HCT116 (cell line): Measurements from ENCODE around the gene LTB4R2. TPM values are rescaled to one million over a fixed set of nuclear protein-coding genes. Genes with fewer than 3 reads are reported as not detected.

Experiments used
- ATAC-seq: fragments of 200-7000 bp; cut with Tn5 transposase; 2 replicates; pipeline ENCODE4 v1.9.1; 2020; ENCODE audit warnings: mild to moderate bottlenecking, moderate library complexity
- BruUV-seq: library from RNA; stranded (reverse); fragments of 400-500 nt; replicated peaks from 2 replicates; lab custom pipeline; 2021; lab: Mats Ljungman, UMichigan
- CTCF ChIA-PET: fragments of 300-600 bp; sonication (Branson Sonifier 250); formaldehyde crosslinking; loops from one replicate; lab custom pipeline; 2021; ENCODE audit warnings: antibody characterized with exemption; lab: Charles Lee
- POLR2A ChIA-PET: fragments of 300-600, 350-600 bp; sonication (Branson Sonifier 250); formaldehyde crosslinking; loops from one replicate; lab custom pipeline; 2021; ENCODE audit warnings: antibody characterized with exemption; lab: Charles Lee
- RAD21 ChIA-PET, 2 experiments: fragments of 300-600 bp; sonication (Branson Sonifier 250); formaldehyde crosslinking; loops; one replicate each; lab custom pipeline; 2023; ENCODE audit warnings: low total read pairs in 2 of 2; ENCODE audit not compliant: uncharacterized antibody in 2 of 2, unreplicated experiment in 2 of 2, low non-redundant PET in 1 of 2; lab: Charles Lee
- DNase-seq: peaks from one replicate; pipeline ENCODE4 v3.0.0-alpha.2; 2010; ENCODE audit warnings: low read depth, low spot score
- H2AFZ ChIP-seq: fragments of 200-600 bp; shearing (Covaris generic), sonication (generic); 2 replicates; pipeline ENCODE4 v1.6.1; 2017; ENCODE audit warnings: low read depth, mixed run types, mixed read lengths, antibody characterized with exemption, low read length; ENCODE audit not compliant: poor library complexity, severe bottlenecking
- H3K27ac ChIP-seq: 2 replicates; pipeline ENCODE4 v1.5.1; 2012; ENCODE audit warnings: low read depth, low read length
- H3K27me3 ChIP-seq: fragments of 200-600 bp; sonication (generic); 2 replicates; pipeline ENCODE4 v1.6.1; 2016; ENCODE audit warnings: mixed run types, low read length, mixed read lengths; ENCODE audit not compliant: insufficient read depth
- H3K36me3 ChIP-seq, 2 experiments: fragments of 200-500 bp in 1 of 2; fragments of 200-600 bp in 1 of 2; sonication (Bioruptor generic) in 1 of 2; sonication (generic) in 1 of 2; 2 replicates each; pipeline versions ENCODE4 v1.5.1 to v1.6.1; 2014 to 2016; ENCODE audit warnings: low read length in 2 of 2, inconsistent platforms in 1 of 2, mixed read lengths in 1 of 2, mixed run types in 1 of 2; ENCODE audit not compliant: insufficient read depth in 2 of 2, control insufficient read depth in 1 of 2
- H3K4me1 ChIP-seq, 2 experiments: fragments of 200-600 bp in 1 of 2; sonication (generic) in 1 of 2; 2 replicates each; pipeline versions ENCODE4 v1.5.1 to v1.6.1; 2012 to 2017; ENCODE audit warnings: low read length in 2 of 2, inconsistent platforms in 1 of 2, mild to moderate bottlenecking in 1 of 2, mixed read lengths in 1 of 2, mixed run types in 1 of 2, moderate library complexity in 1 of 2; ENCODE audit not compliant: insufficient read depth in 2 of 2, control insufficient read depth in 1 of 2
- H3K4me2 ChIP-seq: fragments of 200-600 bp; sonication (generic); 2 replicates; pipeline ENCODE4 v1.6.1; 2017; ENCODE audit warnings: mixed run types, low read length, mixed read lengths
- H3K4me3 ChIP-seq, 2 experiments: fragments of 200-600 bp in 1 of 2; sonication (generic) in 1 of 2; replicated peaks in 1 of 2; 2 replicates each; pipeline ENCODE4 v1.5.1; 2011 to 2016; ENCODE audit warnings: low read length in 2 of 2, control low read depth in 1 of 2, low read depth in 1 of 2, mild to moderate bottlenecking in 1 of 2, mixed read lengths in 1 of 2, mixed run types in 1 of 2
- H3K79me2 ChIP-seq: fragments of 200-600 bp; sonication (generic); 2 replicates; pipeline ENCODE4 v1.6.1; 2017; ENCODE audit warnings: mild to moderate bottlenecking, mixed run types, low read length, moderate library complexity, mixed read lengths; ENCODE audit not compliant: insufficient read depth
- H3K9ac ChIP-seq: fragments of 200-600 bp; sonication (generic); 2 replicates; pipeline ENCODE4 v1.6.1; 2016; ENCODE audit warnings: low read length, mixed read lengths
- H3K9me2 ChIP-seq: fragments of 200-600 bp; sonication (generic), shearing (Covaris generic); 2 replicates; pipeline ENCODE4 v1.6.1; 2017; ENCODE audit warnings: mixed run types, mild to moderate bottlenecking, moderate library complexity; ENCODE audit not compliant: insufficient read depth
- H3K9me3 ChIP-seq, 2 experiments: fragments of 200-500 bp in 1 of 2; fragments of 200-600 bp in 1 of 2; sonication (Bioruptor generic) in 1 of 2; sonication (generic) in 1 of 2; 2 replicates each; pipeline ENCODE4 v1.6.1; 2014 to 2017; ENCODE audit warnings: low read length in 2 of 2, mixed read lengths in 2 of 2, inconsistent platforms in 1 of 2, low read depth in 1 of 2, mild to moderate bottlenecking in 1 of 2, mixed run types in 1 of 2, moderate library complexity in 1 of 2; ENCODE audit not compliant: control insufficient read depth in 1 of 2, insufficient read depth in 1 of 2
- H4K20me1 ChIP-seq: fragments of 200-600 bp; sonication (generic), shearing (Covaris generic); 2 replicates; pipeline ENCODE4 v1.6.1; 2017; ENCODE audit warnings: mixed run types, mild to moderate bottlenecking, moderate library complexity; ENCODE audit not compliant: insufficient read depth
- CBX3 ChIP-seq: IDR thresholded peaks from 2 replicates; pipeline ENCODE4 v1.6.1; 2012; ENCODE audit warnings: low read depth
- CEBPB ChIP-seq: IDR thresholded peaks from 2 replicates; pipeline ENCODE4 v1.6.1; 2012; ENCODE audit warnings: low read depth
- EGR1 ChIP-seq: IDR thresholded peaks from 2 replicates; pipeline ENCODE4 v1.6.1; 2012; ENCODE audit warnings: low read depth
- EZH2 ChIP-seq: fragments of 200-600 bp; sonication (generic); IDR thresholded peaks from 2 replicates; pipeline ENCODE4 v1.6.1; 2017; ENCODE audit warnings: antibody characterized with exemption, mixed run types
- SP1 ChIP-seq: IDR thresholded peaks from 2 replicates; pipeline ENCODE4 v1.6.1; 2012; ENCODE audit warnings: low read depth
- SRF ChIP-seq: IDR thresholded peaks from 2 replicates; pipeline ENCODE4 v1.6.1; 2012; ENCODE audit warnings: low read depth
- TCF7L2 ChIP-seq: IDR thresholded peaks from 2 replicates; pipeline ENCODE4 v1.7.0; 2011; ENCODE audit warnings: borderline replicate concordance, inconsistent platforms; ENCODE audit not compliant: insufficient read depth, insufficient read length; ENCODE audit errors: extremely low read depth
- YY1 ChIP-seq: IDR thresholded peaks from 2 replicates; pipeline ENCODE4 v1.6.1; 2011; ENCODE audit warnings: low read length, low read depth, moderate library complexity, mild to moderate bottlenecking; ENCODE audit not compliant: insufficient replicate concordance; ENCODE audit errors: extremely low read depth
- ZNF274 ChIP-seq: fragments of 200-500 bp; sonication (Bioruptor generic); IDR thresholded peaks from 2 replicates; pipeline ENCODE4 v1.6.1; 2014; ENCODE audit warnings: mild to moderate bottlenecking, low read depth, low read length, inconsistent platforms
- intact Hi-C: fragments of 100-400 bp; cut with micrococcal nuclease; formaldehyde crosslinking; loops from 2 replicates; pipeline ENCODE4 v1.10.0; 2022
- total RNA-seq: library from RNA; stranded (reverse); gene quantifications from one replicate; pipeline ENCODE4 v1.2.1, GENCODE V29; 2021; ENCODE audit not compliant: unreplicated experiment
- TF ChIP-seq, protein P1 (sequence below): IDR thresholded peaks from 2 replicates; pipeline ENCODE4 v1.6.1; 2012

Gene LTB4R2
- total RNA-seq, 1 experiment from 2014 or later, result 15.4 TPM

GRCh38 chr14:24266344-24267244 is 43.3 kb upstream of the LTB4R2 start (continued):
- TF ChIP-seq EZH2 (no peak), SRF (no peak), EGR1 (no peak), TCF7L2 (no peak), CBX3 (no peak), SP1 (no peak), YY1 (no peak), CEBPB (no peak), ZNF274 (no peak)
- TF ChIP-seq, protein P1, sequence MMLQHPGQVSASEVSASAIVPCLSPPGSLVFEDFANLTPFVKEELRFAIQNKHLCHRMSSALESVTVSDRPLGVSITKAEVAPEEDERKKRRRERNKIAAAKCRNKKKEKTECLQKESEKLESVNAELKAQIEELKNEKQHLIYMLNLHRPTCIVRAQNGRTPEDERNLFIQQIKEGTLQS, result no peak
- TF ChIP-seq, all 23 proteins: peak for 0

DNA sequence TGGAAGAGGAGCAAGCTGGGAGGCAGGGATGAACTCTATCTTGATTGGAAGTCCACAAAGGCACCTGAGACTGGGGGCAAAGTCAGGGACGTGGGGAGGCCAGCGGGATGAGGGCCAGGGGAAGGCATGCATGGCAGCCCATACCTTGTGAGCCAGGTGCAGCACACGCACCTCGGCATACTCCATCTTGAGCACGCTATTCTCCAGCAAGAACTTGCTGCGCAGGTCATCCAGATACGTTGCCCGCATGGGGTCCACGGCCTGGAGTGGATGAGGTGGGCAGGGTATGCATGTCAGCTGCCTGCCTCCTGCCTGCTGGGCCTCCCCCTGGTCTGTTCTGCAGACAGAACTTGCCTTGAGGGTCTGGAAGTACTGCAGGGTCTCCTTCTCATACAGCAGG is 42.4 kb upstream of the LTB4R2 start:
- no TSS peak for BruUV-seq
- DNase-seq (no peak), ATAC-seq (no peak)
- TF ChIP-seq SP1, result no peak
- Histone ChIP-seq H3K4me1 (peaks cover 5 to 17% of the 10 kb centered on the region in 2 experiments; a peak in 3 of 4 replicates), H3K4me3 (no peak overlapping the region), H3K79me2 (peaks cover 4% of the 10 kb centered on the region; the same call in 1 of the 2 replicates), H3K9me2 (no peaks in the 10 kb centered on the region), H3K4me2 (no peak overlapping the region), H3K9me3 (no peaks in the 10 kb centered on the region), H2AFZ (no peak overlapping the region), H4K20me1 (no peaks in the 10 kb centered on the region), H3K27ac (no peak overlapping the region), H3K27me3 (no peaks in the 10 kb centered on the region), H3K9ac (no peak overlapping the region), H3K36me3 (no peaks in the 10 kb centered on the region; a peak in 1 of 4 replicates)
- CTCF ChIA-PET, result interaction anchor here (0.7 kb wide), 1 partner anchor 169 kb away, joined by 3 read pairs; no protein-coding TSS in a partner anchor
- RAD21 ChIA-PET, result no interaction called here
- POLR2A ChIA-PET, result no interaction called here
- intact Hi-C loops, result no loop called here
